ENCODE data around the gene RTN4RL1.

Gene RTN4RL1

DNA sequence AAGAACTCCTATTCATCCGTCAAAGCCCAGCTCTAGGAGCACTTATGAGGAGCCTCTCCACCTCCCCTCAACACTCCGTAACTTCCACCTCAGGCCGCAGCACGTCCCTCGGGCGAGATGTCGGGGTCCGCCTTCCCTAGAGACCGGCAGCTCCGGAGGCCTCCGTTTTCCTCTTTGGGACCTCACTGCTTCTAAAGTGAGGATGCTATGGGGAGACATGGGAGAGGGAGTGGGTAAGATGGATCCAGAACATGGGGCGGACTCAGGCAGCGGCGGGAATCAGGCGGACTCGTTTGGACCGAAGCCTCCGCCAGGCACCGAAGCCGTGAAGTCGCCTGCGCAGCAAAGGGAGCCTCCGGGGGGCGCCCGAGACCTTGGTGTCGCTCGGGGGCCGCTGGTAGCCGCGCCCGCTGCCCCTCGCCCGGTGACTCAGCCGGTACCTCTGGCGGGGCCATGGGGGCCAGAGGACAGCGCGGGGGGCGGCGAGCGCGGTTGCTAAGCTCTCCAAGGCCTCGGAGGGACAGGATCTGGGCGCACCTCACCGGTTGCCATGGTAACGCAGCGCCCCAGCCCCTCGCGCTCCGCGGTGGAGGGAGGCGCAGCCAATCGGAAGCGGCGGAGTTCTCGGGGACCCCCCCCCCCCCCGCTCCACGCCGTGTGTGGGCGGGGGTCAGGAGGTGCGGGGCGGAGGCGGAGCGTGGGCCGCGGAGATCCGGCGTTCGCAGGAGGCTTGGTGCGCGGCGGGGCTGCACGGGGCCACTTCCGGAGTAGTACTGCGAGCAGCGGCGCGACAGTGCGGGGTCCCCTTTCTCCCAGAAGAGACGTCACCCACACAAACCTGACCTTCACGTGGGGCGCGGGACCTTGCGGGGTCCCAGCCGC is 28.5 kb upstream of the RTN4RL1 start:
- Histone ChIP-seq H3K9me3 (ENCODE audit: control insufficient read depth, low read length) (no peaks in the 10 kb centered on the region), H3K27me3 (replicated peaks; ENCODE audit: control insufficient read depth, insufficient read depth, low read length, poor library complexity, severe bottlenecking) (no peaks in the 10 kb centered on the region), H3K36me3 (ENCODE audit: control insufficient read depth, insufficient read depth, low read length) (no peaks in the 10 kb centered on the region), H3K4me1 (ENCODE audit: control insufficient read depth, insufficient read depth, low read length, poor library complexity, severe bottlenecking) (peaks cover 54% of the 10 kb centered on the region), H3K4me3 (ENCODE audit: insufficient read depth, low read depth, low read length, poor library complexity, severe bottlenecking) (peak overlapping the region; percentile 60), H3K27ac (ENCODE audit: insufficient read depth, low read length, poor library complexity, severe bottlenecking) (peak overlapping the region; percentile 58)
- peak; percentile 76 to 80 (median 77) for DNase-seq

DNA sequence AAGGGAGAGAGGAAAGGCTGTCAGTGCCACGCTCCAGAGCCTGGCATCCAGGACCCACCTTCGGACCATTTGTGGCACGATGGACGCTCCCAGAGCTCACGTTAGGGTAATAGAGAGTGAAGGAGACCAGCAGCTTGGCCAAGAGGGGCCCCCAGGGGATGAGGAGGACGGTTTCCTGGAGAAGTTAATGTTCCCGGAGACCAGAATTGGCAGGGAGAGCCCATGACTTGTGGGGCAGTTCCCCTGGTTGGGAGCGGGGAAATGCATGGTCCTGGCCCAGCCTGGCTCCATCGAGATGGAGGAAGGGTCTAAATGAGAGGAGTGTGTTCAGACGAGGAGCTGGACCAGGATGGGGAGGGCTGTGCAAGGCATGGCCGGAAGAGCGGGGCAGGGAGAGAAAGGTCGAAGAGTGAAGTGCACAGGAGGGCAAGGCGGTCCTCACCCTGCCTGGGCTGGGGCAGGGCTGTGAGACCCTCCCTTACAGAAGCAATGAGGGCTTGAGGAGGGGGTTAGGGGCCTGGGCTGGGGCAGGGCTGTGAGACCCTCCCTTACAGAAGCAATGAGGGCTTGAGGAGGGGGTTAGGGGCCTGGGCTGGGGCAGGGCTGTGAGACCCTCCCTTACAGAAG is 26.9 kb upstream of the RTN4RL1 start:
- H3K9me3 ChIP-seq (ENCODE audit: control insufficient read depth, low read length), result no peaks in the 10 kb centered on the region
- no peak for DNase-seq
- no peaks in the 10 kb centered on the region for H3K27me3 ChIP-seq (replicated peaks; ENCODE audit: control insufficient read depth, insufficient read depth, low read length, poor library complexity, severe bottlenecking)
- no peak overlapping the region for H3K4me3 ChIP-seq (ENCODE audit: insufficient read depth, low read depth, low read length, poor library complexity, severe bottlenecking)
- H3K4me1 ChIP-seq (ENCODE audit: control insufficient read depth, insufficient read depth, low read length, poor library complexity, severe bottlenecking), result peaks cover 56% of the 10 kb centered on the region
- no peak overlapping the region for H3K27ac ChIP-seq (ENCODE audit: insufficient read depth, low read length, poor library complexity, severe bottlenecking)
- no peaks in the 10 kb centered on the region for H3K36me3 ChIP-seq (ENCODE audit: control insufficient read depth, insufficient read depth, low read length)

DNA sequence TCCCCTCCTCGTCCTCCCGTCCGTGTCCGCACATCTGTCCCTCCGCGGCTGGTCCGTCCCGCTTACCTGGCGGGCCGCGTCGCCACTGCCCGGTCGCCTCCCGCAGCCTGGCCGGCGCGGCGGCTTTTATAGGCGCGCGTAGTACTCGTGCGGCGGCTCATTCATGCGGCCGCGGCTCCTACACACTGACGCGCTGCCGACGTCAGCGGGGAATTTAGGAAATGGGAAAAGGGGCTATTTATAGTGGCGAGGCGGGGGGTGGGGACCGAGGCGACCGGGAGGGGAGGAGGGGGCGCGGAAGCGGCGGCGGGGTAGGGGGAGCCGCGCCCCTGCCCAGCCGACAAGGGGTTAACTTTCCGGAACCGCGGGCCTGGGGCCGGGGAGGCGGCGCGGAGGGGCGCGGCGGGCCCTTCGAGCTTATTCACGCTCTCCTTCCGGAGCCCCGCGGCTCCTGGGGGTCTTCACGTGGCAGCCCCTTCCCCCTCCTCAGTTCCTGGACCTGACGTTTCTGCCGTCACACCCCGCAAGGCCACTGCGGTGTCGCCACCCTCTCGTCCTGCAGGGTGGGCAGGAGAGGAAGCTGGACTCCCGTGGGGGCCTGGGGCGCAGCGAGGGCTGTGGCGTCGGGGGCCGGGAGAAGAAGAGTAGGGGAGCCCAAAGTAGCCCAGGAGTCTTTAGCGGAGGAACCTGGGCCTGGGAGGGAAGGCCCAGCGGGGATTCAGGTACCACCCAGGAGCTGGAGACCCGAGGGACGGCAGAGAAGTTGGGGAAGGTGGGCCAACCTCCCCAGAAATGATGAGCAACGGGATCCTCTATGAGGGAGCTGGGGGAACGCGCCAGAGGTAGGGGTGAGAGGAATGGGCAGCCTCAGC is 26.2 kb upstream of the RTN4RL1 start:
- no peaks in the 10 kb centered on the region for H3K27me3 ChIP-seq (replicated peaks; ENCODE audit: control insufficient read depth, insufficient read depth, low read length, poor library complexity, severe bottlenecking)
- no peak for DNase-seq
- peak overlapping the region; percentile 40 for H3K4me3 ChIP-seq (ENCODE audit: insufficient read depth, low read depth, low read length, poor library complexity, severe bottlenecking)
- H3K9me3 ChIP-seq (ENCODE audit: control insufficient read depth, low read length), result no peaks in the 10 kb centered on the region
- H3K27ac ChIP-seq (ENCODE audit: insufficient read depth, low read length, poor library complexity, severe bottlenecking), result no peak overlapping the region
- H3K36me3 ChIP-seq (ENCODE audit: control insufficient read depth, insufficient read depth, low read length), result no peaks in the 10 kb centered on the region
- H3K4me1 ChIP-seq (ENCODE audit: control insufficient read depth, insufficient read depth, low read length, poor library complexity, severe bottlenecking), result peaks cover 50% of the 10 kb centered on the region

DNA sequence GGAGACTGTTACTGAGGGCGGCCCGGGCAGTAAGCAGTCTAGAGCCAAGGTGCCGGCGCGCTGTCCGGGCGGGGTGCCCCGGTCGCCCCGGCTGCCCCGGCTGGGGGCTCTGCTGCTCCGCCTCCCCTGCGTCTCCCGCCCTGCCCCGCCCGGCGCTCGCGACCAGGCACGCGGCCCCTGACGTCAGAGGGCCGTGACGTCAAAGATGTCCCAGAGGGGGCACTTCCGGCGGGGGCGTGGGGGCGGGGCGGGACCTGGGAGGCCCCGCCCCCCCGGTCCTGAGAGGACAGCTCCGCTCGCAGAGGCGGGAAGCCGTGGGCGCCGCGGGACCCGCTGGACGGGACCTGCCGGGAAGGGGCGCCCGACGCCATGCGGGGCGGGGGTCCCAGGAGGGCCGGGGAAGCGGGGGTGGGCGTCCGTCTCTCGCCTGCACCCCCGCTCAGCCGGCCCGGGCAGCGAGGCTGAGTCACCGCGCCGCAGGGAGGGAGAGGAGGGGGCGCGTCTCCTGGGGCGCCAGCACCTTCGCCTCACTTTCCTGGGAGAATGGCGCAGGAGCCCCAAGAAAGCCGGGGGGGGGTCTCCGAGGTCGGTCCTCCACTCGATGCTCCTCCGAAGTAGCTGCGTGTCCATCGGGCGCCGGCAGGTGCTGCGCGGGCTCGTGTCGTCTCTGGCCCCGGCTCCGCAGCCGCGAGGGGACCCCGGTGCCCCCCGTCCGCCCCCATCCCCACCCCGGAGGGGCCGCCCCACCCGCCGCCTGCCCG is 25.3 kb upstream of the RTN4RL1 start:
- Histone ChIP-seq H3K4me3 (ENCODE audit: insufficient read depth, low read depth, low read length, poor library complexity, severe bottlenecking) (peak overlapping the region; percentile 40), H3K27me3 (replicated peaks; ENCODE audit: control insufficient read depth, insufficient read depth, low read length, poor library complexity, severe bottlenecking) (no peaks in the 10 kb centered on the region), H3K9me3 (ENCODE audit: control insufficient read depth, low read length) (no peaks in the 10 kb centered on the region), H3K4me1 (ENCODE audit: control insufficient read depth, insufficient read depth, low read length, poor library complexity, severe bottlenecking) (peaks cover 47% of the 10 kb centered on the region), H3K27ac (ENCODE audit: insufficient read depth, low read length, poor library complexity, severe bottlenecking) (no peak overlapping the region), H3K36me3 (ENCODE audit: control insufficient read depth, insufficient read depth, low read length) (no peaks in the 10 kb centered on the region)
- DNase-seq, result peak; percentile 68 to 70 (median 70)

DNA sequence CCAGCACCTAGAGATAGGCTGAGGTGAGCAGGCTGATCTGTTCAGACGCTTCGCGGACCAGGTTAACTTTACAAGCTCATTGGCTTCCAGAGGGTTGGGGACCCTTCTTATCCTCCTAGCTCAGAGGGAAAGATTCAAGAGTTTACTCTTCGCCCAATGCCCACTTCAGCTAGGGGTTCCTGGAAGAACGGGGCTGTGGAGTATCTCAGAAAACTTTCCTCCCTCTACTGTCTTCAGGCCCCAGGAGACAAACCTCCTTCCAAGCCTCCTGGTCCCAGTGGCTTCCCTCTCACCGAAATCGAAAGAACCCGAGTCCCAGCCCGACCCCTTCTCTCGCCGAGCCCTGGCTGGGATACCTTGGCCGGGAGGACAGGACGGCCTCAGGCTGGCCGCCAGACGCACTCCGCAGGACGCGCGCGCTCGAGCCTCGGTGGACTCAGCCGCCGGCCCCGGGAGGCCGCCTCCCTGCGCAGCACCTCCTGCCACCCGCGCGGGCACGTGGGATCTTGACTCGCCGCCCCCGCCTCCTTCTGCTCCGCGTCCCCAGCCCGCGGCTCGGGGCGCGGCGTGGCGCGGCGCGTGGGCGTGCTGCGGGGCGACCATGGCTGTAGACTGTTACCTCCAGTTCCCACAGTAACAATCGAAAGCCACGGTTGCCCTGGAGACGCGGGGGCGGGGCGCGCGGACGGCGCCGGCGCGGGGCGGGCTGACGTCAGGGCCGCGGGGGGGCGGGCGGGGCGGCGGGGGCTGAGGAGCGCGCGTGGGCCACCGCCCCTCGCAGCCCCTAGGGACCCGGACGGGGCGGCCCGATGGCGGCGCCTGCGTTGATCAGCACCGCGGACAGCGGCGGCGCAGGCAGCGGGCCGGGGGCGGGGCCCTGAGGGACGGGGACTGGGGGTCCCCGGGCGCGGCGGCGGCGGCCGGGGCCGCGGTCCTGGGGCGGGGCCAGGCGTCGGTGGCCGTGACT is 24.5 kb upstream of the RTN4RL1 start:
- peak overlapping the region; percentile 76 for H3K4me3 ChIP-seq (ENCODE audit: insufficient read depth, low read depth, low read length, poor library complexity, severe bottlenecking)
- no peaks in the 10 kb centered on the region for H3K9me3 ChIP-seq (ENCODE audit: control insufficient read depth, low read length)
- H3K36me3 ChIP-seq (ENCODE audit: control insufficient read depth, insufficient read depth, low read length), result no peaks in the 10 kb centered on the region
- DNase-seq, result peak; percentile 89 to 93 (median 90)
- H3K27me3 ChIP-seq (replicated peaks; ENCODE audit: control insufficient read depth, insufficient read depth, low read length, poor library complexity, severe bottlenecking), result no peaks in the 10 kb centered on the region
- peak overlapping the region; percentile 41 for H3K27ac ChIP-seq (ENCODE audit: insufficient read depth, low read length, poor library complexity, severe bottlenecking)
- H3K4me1 ChIP-seq (ENCODE audit: control insufficient read depth, insufficient read depth, low read length, poor library complexity, severe bottlenecking), result peaks cover 45% of the 10 kb centered on the region

DNA sequence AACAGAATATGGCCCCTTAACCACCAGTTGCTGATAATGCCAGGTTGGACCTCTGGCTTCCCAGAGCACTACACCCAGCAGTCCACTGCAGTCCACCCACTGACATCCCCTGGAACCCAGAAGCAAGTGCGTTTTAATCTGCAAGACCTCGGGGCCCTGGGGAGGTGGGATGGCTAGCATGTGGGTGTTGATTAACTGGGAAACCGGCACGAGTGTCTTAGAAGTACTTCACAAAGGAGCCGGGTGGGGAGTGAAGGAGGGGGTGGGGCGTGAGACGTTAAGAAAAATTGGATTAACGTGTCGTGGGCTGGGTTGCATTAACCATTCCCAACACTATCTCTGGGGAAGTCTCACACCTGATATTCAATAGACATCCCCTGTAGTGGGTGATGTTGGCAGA is 23.7 kb upstream of the RTN4RL1 start:
- peaks cover 2% of the 10 kb centered on the region for H3K36me3 ChIP-seq (ENCODE audit: control insufficient read depth, insufficient read depth, low read length)
- H3K27me3 ChIP-seq (replicated peaks; ENCODE audit: control insufficient read depth, insufficient read depth, low read length, poor library complexity, severe bottlenecking), result no peaks in the 10 kb centered on the region
- H3K27ac ChIP-seq (ENCODE audit: insufficient read depth, low read length, poor library complexity, severe bottlenecking), result no peak overlapping the region
- peaks cover 37% of the 10 kb centered on the region for H3K4me1 ChIP-seq (ENCODE audit: control insufficient read depth, insufficient read depth, low read length, poor library complexity, severe bottlenecking)
- H3K9me3 ChIP-seq (ENCODE audit: control insufficient read depth, low read length), result no peaks in the 10 kb centered on the region
- H3K4me3 ChIP-seq (ENCODE audit: insufficient read depth, low read depth, low read length, poor library complexity, severe bottlenecking), result peak overlapping the region; percentile 76
- DNase-seq, result no peak

DNA sequence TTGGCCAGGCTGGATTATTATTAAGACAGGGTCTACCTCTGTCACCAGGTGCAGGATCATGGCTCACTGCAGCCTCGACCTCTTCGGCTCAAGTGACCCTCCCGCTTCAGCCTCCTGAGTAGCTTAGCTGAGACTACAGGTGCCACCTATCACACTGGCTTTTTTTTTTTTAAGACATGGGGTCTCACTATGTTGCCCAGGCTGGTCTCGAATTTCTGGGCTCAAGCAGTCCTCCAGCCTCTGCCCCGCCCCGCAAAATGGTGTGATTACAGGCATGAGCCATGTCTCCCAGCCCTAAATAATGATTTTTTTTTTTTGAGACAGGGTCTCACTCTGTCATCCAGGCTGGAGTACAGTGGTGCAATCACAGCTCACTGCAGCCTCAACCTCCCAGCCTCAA is 22.5 kb upstream of the RTN4RL1 start:
- Histone ChIP-seq H3K4me1 (ENCODE audit: control insufficient read depth, insufficient read depth, low read length, poor library complexity, severe bottlenecking) (peaks cover 30% of the 10 kb centered on the region), H3K27me3 (replicated peaks; ENCODE audit: control insufficient read depth, insufficient read depth, low read length, poor library complexity, severe bottlenecking) (no peaks in the 10 kb centered on the region), H3K27ac (ENCODE audit: insufficient read depth, low read length, poor library complexity, severe bottlenecking) (no peak overlapping the region), H3K36me3 (ENCODE audit: control insufficient read depth, insufficient read depth, low read length) (peaks cover 13% of the 10 kb centered on the region), H3K9me3 (ENCODE audit: control insufficient read depth, low read length) (no peaks in the 10 kb centered on the region), H3K4me3 (ENCODE audit: insufficient read depth, low read depth, low read length, poor library complexity, severe bottlenecking) (no peak overlapping the region)
- no peak for DNase-seq

DNA sequence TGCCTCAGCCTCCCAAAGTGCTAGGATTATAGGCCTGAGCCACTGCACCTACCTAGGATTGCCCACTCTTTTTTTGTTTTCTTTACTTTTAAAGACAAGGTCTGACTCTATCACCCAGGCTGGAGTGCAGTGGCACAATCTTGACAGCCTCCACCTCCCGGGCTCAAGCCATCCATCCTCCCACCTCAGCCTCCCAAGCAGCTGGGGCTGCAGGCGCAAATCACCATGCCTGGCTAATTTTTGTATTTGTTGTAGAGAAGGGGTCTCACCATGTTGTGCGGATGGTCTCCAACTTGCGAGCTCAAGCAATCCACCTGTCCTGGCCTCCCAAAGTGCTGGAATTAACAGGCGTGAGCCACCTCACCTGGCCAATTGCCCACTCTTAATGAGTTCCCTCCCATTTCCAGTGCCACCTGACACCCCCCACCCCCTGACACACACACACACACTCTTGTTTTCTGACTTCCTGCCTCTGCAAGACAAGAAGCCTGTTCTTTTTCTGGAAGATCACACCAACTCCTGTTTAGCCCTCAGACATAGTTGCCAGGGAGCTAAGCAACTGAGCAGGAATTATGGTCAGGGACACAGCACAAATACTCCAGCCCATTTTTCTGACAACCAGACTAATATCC is 19.2 kb upstream of the RTN4RL1 start:
- Histone ChIP-seq H3K27me3 (replicated peaks; ENCODE audit: control insufficient read depth, insufficient read depth, low read length, poor library complexity, severe bottlenecking) (no peaks in the 10 kb centered on the region), H3K9me3 (ENCODE audit: control insufficient read depth, low read length) (no peaks in the 10 kb centered on the region), H3K27ac (ENCODE audit: insufficient read depth, low read length, poor library complexity, severe bottlenecking) (no peak overlapping the region), H3K4me1 (ENCODE audit: control insufficient read depth, insufficient read depth, low read length, poor library complexity, severe bottlenecking) (peaks cover 23% of the 10 kb centered on the region), H3K4me3 (ENCODE audit: insufficient read depth, low read depth, low read length, poor library complexity, severe bottlenecking) (no peak overlapping the region), H3K36me3 (ENCODE audit: control insufficient read depth, insufficient read depth, low read length) (peaks cover 13% of the 10 kb centered on the region)
- no peak for DNase-seq
